GM12878 (cell line): ENCODE measurements around the gene VSIG8. TPM values are rescaled to one million over a fixed set of nuclear protein-coding genes. Genes with fewer than 3 reads are reported as not detected.

Source experiments
- ATAC-seq: fragments of 200-7000 bp; cut with Tn5 transposase; 3 replicates; pipeline ENCODE4 v1.9.1; 2020; ENCODE audit warnings: mild to moderate bottlenecking, moderate library complexity
- BruUV-seq: library from RNA; stranded (reverse); fragments of 400-500 nt; replicated peaks from 2 replicates; lab custom pipeline; 2021; lab: Mats Ljungman, UMichigan
- CTCF ChIA-PET: fragments of 300-600 bp; sonication (Branson Sonifier 250); formaldehyde crosslinking; extraction: SDS; loops from one replicate; lab custom pipeline; 2021; ENCODE audit warnings: inconsistent platforms; lab: Yijun Ruan, JAX
- POLR2A ChIA-PET: fragments of 350-600 bp; formaldehyde crosslinking; extraction: SDS; loops from one replicate; lab custom pipeline; 2021; ENCODE audit warnings: inconsistent platforms; lab: Charles Lee
- RAD21 ChIA-PET: fragments of 300-600 bp; sonication (Branson Sonifier 250); formaldehyde crosslinking; loops from one replicate; lab custom pipeline; 2023; ENCODE audit warnings: antibody characterized with exemption; ENCODE audit not compliant: unreplicated experiment; lab: Charles Lee
- SMC1A ChIA-PET: fragments of 300-600 bp; sonication (Branson Sonifier 250); formaldehyde crosslinking; loops from one replicate; lab custom pipeline; 2023; ENCODE audit not compliant: unreplicated experiment, uncharacterized antibody; lab: Charles Lee
- DNase-seq: peaks from one replicate; pipeline ENCODE4 v3.0.0-alpha.2; 2011; ENCODE audit warnings: low read depth, low spot score
- FAIRE-seq: peaks from 3 replicates; lab custom pipeline; 2011; peaks lifted over from hg19 to GRCh38; lab: Jason Lieb, UNC
- H2AFZ ChIP-seq: 2 replicates; pipeline ENCODE4 v1.6.0; 2011; ENCODE audit warnings: low read depth, low read length, control low read depth; ENCODE audit not compliant: control insufficient read depth
- H3K27ac ChIP-seq: 2 replicates; pipeline ENCODE4 v1.5.1; 2011; ENCODE audit warnings: control low read depth; ENCODE audit not compliant: control insufficient read depth, insufficient read depth
- H3K27me3 ChIP-seq, 2 experiments: replicated peaks in 1 of 2; 2 replicates each; pipeline versions ENCODE4 v1.6.0 to v1.6.1; 2011; ENCODE audit warnings: low read length in 1 of 2; ENCODE audit not compliant: control insufficient read depth in 2 of 2, insufficient read depth in 2 of 2
- H3K36me3 ChIP-seq, 2 experiments: 2 replicates each; pipeline ENCODE4 v1.5.1; 2011; ENCODE audit warnings: low read length in 1 of 2; ENCODE audit not compliant: control insufficient read depth in 2 of 2, insufficient read depth in 2 of 2
- H3K4me1 ChIP-seq: 2 replicates; pipeline ENCODE4 v1.6.1; 2011; ENCODE audit warnings: mild to moderate bottlenecking, low read length, moderate library complexity, mixed read lengths; ENCODE audit not compliant: control insufficient read depth, insufficient read depth
- H3K4me2 ChIP-seq: 2 replicates; pipeline ENCODE4 v1.6.0; 2011; ENCODE audit warnings: control low read depth; ENCODE audit not compliant: control insufficient read depth, insufficient read depth
- H3K4me3 ChIP-seq: fragments of 200-600 bp; sonication (generic); 2 replicates; pipeline ENCODE4 v1.5.1; 2016
- H3K79me2 ChIP-seq: 2 replicates; pipeline ENCODE4 v1.6.0; 2011; ENCODE audit warnings: low read length; ENCODE audit not compliant: control insufficient read depth, insufficient read depth
- H3K9ac ChIP-seq: 2 replicates; pipeline ENCODE4 v1.8.0; 2011; ENCODE audit warnings: low read length, control low read depth, mixed read lengths; ENCODE audit not compliant: control insufficient read depth, insufficient read depth
- H3K9me3 ChIP-seq: replicated peaks from 3 replicates; pipeline ENCODE4 v1.5.1; 2011; ENCODE audit warnings: mild to moderate bottlenecking, low read length; ENCODE audit not compliant: control insufficient read depth, insufficient read depth
- H4K20me1 ChIP-seq: 2 replicates; pipeline ENCODE4 v1.6.0; 2011; ENCODE audit not compliant: control insufficient read depth, insufficient read depth
- BMI1 ChIP-seq: fragments of 450-650 bp; IDR thresholded peaks from 2 replicates; pipeline ENCODE4 v1.6.1; 2016; ENCODE audit warnings: mild to moderate bottlenecking, moderate library complexity, borderline replicate concordance
- CHD2 ChIP-seq: IDR thresholded peaks from 2 replicates; pipeline ENCODE4 v1.6.1; 2011; ENCODE audit warnings: low read depth, low read length, improper control_type of control experiment, borderline replicate concordance
- KLF5 ChIP-seq: fragments of 450-650 bp; IDR thresholded peaks from 2 replicates; pipeline ENCODE4 v1.6.1; 2014; ENCODE audit warnings: mild to moderate bottlenecking; ENCODE audit not compliant: partially characterized antibody
- MXI1 ChIP-seq: fragments of 150-350 bp; IDR thresholded peaks from 2 replicates; pipeline ENCODE4 v1.6.1; 2011; ENCODE audit warnings: low read depth, mild to moderate bottlenecking, inconsistent platforms, low read length, improper control_type of control experiment
- NKRF ChIP-seq: fragments of 450-650 bp; conservative IDR thresholded peaks from 2 replicates; pipeline ENCODE4 v1.6.1; 2017; ENCODE audit warnings: mild to moderate bottlenecking, moderate library complexity
- RAD51 ChIP-seq: fragments of 450-650 bp; IDR thresholded peaks from 2 replicates; pipeline ENCODE4 v1.6.1; 2016; ENCODE audit warnings: moderate library complexity, mild to moderate bottlenecking, inconsistent platforms
- STAT3 ChIP-seq: IDR thresholded peaks from 2 replicates; pipeline ENCODE4 v1.6.1; 2011; ENCODE audit warnings: low read depth, low read length, improper control_type of control experiment
- WGBS: methylation state at CpG from one replicate; pipeline ENCODE4 v1.1.6; 2016; ENCODE audit warnings: low lambda C conversion rate; ENCODE audit not compliant: insufficient replicate concordance, insufficient coverage; ENCODE audit errors: missing lambda C conversion rate; 5-methylcytosine and 5-hydroxymethylcytosine counted together
- in situ Hi-C: fragments of 300-500 bp; cut with MboI; formaldehyde crosslinking; loops from 9 replicates; pipeline ENCODE4 v1.14.3; 2018; ENCODE audit warnings: mixed read lengths
- intact Hi-C: fragments of 100-400 bp; cut with micrococcal nuclease; formaldehyde crosslinking; loops from one replicate; pipeline ENCODE4 v1.14.2; 2022; ENCODE audit not compliant: unreplicated experiment
- polyA plus RNA-seq, 11 experiments: library from polyadenylated mRNA; depleted of rRNA in 4 of 11; unstranded in 6 of 11; stranded (reverse) in 5 of 11; fragments of >200 nt; fragmentation: Nextera tagmentation in 4 of 11; fragmentation: Illumina TruSeq in 1 of 11; extraction: Ambion mirVana in 4 of 11; extraction: Trizol in 1 of 11; gene quantifications; 1 replicate in 1 of 11; 2 replicates in 10 of 11; pipeline versions ENCODE4 v1.2.1 to v1.2.3, GENCODE V29; 2011 to 2016; ENCODE audit warnings: inconsistent platforms in 2 of 11, missing spikeins in 2 of 11, low read depth in 1 of 11
- total RNA-seq, 4 experiments: library from RNA; depleted of rRNA in 3 of 4; stranded (reverse); fragments of >200 nt in 3 of 4; fragmentation: Illumina TruSeq in 1 of 4; extraction: Trizol in 1 of 4; gene quantifications; 2 replicates each; pipeline versions ENCODE4 v1.2.1 to v1.2.3, GENCODE V29; 2013 to 2021
- TF ChIP-seq, protein P1 (sequence below): IDR thresholded peaks from 2 replicates; pipeline ENCODE4 v1.6.1; 2012; ENCODE audit warnings: low read depth, low read length, improper control_type of control experiment

The VSIG8 gene
- total and polyA plus RNA-seq, 10 of the 15 experiments (the other 5 are each of a cell fraction or from before 2014, with no cell fraction given): not detected

GRCh38 chr1:159879977-159880376 is 17.5 kb upstream of the VSIG8 start:
- H3K27ac ChIP-seq: no peak overlapping the region
- no peak overlapping the region for H3K4me3 ChIP-seq
- no peaks in the 10 kb centered on the region for H3K79me2 ChIP-seq
- ChIA-PET POLR2A (no interaction called here), RAD21 (interaction anchor here (1.4 kb wide), 1 partner anchor 10 kb away, joined by 4 read pairs; no protein-coding TSS in a partner anchor), SMC1A (interaction anchor here (1.3 to 2.7 kb wide), 5 partner anchors 10 to 445 kb away, joined by 3 to 15 read pairs (median 5); no protein-coding TSS in a partner anchor), CTCF (interaction anchor here (1.0 to 5.0 kb wide), 6 partner anchors 9 to 128 kb away, joined by 3 to 23 read pairs (median 5); no protein-coding TSS in a partner anchor)
- 75% methylated on average over 4 of the region's 4 CpGs for WGBS
- no peaks in the 10 kb centered on the region for H3K9me3 ChIP-seq
- intact Hi-C loops: no loop called here
- ATAC-seq (no peak), FAIRE-seq (no peak), DNase-seq (no peak)
- TF ChIP-seq KLF5 (no peak), CHD2 (no peak), MXI1 (no peak), NKRF (no peak), BMI1 (no peak), RAD51 (no peak), STAT3 (no peak)
- TF ChIP-seq, protein P1, sequence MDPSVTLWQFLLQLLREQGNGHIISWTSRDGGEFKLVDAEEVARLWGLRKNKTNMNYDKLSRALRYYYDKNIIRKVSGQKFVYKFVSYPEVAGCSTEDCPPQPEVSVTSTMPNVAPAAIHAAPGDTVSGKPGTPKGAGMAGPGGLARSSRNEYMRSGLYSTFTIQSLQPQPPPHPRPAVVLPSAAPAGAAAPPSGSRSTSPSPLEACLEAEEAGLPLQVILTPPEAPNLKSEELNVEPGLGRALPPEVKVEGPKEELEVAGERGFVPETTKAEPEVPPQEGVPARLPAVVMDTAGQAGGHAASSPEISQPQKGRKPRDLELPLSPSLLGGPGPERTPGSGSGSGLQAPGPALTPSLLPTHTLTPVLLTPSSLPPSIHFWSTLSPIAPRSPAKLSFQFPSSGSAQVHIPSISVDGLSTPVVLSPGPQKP: no peak
- no peaks in the 10 kb centered on the region for H4K20me1 ChIP-seq
- H3K4me1 ChIP-seq: no peaks in the 10 kb centered on the region
- H3K36me3 ChIP-seq: no peaks in the 10 kb centered on the region
- no peaks in the 10 kb centered on the region for H3K27me3 ChIP-seq
- in situ Hi-C loops: no loop called here
- H3K4me2 ChIP-seq: no peak overlapping the region
- H3K9ac ChIP-seq: no peak overlapping the region
- no peak overlapping the region for H2AFZ ChIP-seq
- BruUV-seq: no TSS peak
